ENCODE data around the gene ZNF618.

GRCh38 chr9:114012126-114012525 lies 136.0 kb downstream of the ZNF618 start:
- TF ChIP-seq CTCF (conservative IDR thresholded peaks at IDR 0.05 in 1 of 2, IDR thresholded peaks at IDR 0.05 in 1 of 2; ENCODE audit: extremely low read depth in 1 of 2, insufficient read depth in 1 of 2, low read depth in 1 of 2, low read length in 2 of 2) (no peak), EZH2 (IDR thresholded peaks at IDR 0.05; ENCODE audit: borderline replicate concordance, low read length) (no peak)

All from mammary epithelial cell (primary cell).